ENCODE data around the gene HTRA2.

- TF ChIP-seq GLIS3 (CRISPR knock-in tag; IDR thresholded peaks at IDR 0.05), result no peak
- TF ChIP-seq TSHZ2 (CRISPR knock-in tag; IDR thresholded peaks at IDR 0.05), result no peak
- TF ChIP-seq ZFP3 (CRISPR knock-in tag; IDR thresholded peaks at IDR 0.05), result no peak
- no peak for TF ChIP-seq ZC3H10 (CRISPR knock-in tag; IDR thresholded peaks at IDR 0.05)
- TF ChIP-seq ESRRG (CRISPR knock-in tag; IDR thresholded peaks at IDR 0.05), result no peak
- no peak for TF ChIP-seq CREB5 (CRISPR knock-in tag; IDR thresholded peaks at IDR 0.05; ENCODE audit: low read depth)
Measured at GRCh38 chr2:74556831-74557370, 27.2 kb downstream of the HTRA2 start.

Measured in SK-N-SH treated with all-trans-retinoic acid at 6 μM for 48 hours (cell line).